Measurements from ENCODE around the gene ELFN1.
"Not testable (repeated sequence)": the region's sequence is repeated elsewhere in the genome, so short reads cannot be mapped to it uniquely, and the experiment has no call there.

ELFN1 gene

GRCh38 chr7:1762238-1762945, 92.3 kb downstream of the ELFN1 start:
- no peak for DNase-seq

- no peak for DNase-seq
These were observed 93.0 kb downstream of the ELFN1 start for GRCh38 chr7:1763033-1763432.

- not testable (repeated sequence) for DNase-seq
These were observed 93.8 kb downstream of the ELFN1 start for GRCh38 chr7:1763911-1764310.

- DNase-seq, result no peak
These were observed 95.3 kb downstream of the ELFN1 start for GRCh38 chr7:1765336-1765735.

- no peak for DNase-seq
These were observed 97.4 kb downstream of the ELFN1 start for GRCh38 chr7:1767524-1767923.

- DNase-seq, result no peak
These were observed 98.8 kb downstream of the ELFN1 start for GRCh38 chr7:1768832-1769231.

- DNase-seq, result no peak
These were observed 99.5 kb downstream of the ELFN1 start for GRCh38 chr7:1769286-1770200.

GRCh38 chr7:1770331-1770730, 100.3 kb downstream of the ELFN1 start:
- no peak for DNase-seq

GRCh38 chr7:1775389-1775788, 105.3 kb downstream of the ELFN1 start:
- DNase-seq, result no peak

- DNase-seq, result no peak
These were observed 107.0 kb downstream of the ELFN1 start for GRCh38 chr7:1777122-1777521.

- no peak for DNase-seq
These were observed 109.4 kb downstream of the ELFN1 start for GRCh38 chr7:1779445-1779844.

- no peak for DNase-seq
These were observed 111.3 kb downstream of the ELFN1 start for GRCh38 chr7:1781369-1781768.

- no peak for DNase-seq
These were observed 115.8 kb downstream of the ELFN1 start for GRCh38 chr7:1785839-1786238.

- no peak for DNase-seq
These were observed 117.2 kb downstream of the ELFN1 start for GRCh38 chr7:1787241-1787640.

GRCh38 chr7:1787681-1788235, 117.7 kb downstream of the ELFN1 start:
- DNase-seq, result no peak

GRCh38 chr7:1794888-1795542, 124.9 kb downstream of the ELFN1 start:
- no peak for DNase-seq
